ENCODE results near the gene SEC61A1. TPM values are rescaled to one million over a fixed set of nuclear protein-coding genes. Genes with fewer than 3 reads are reported as not detected.

SEC61A1 gene
- total RNA-seq, 1 experiment from 2014 or later = 85.3 TPM

DNA sequence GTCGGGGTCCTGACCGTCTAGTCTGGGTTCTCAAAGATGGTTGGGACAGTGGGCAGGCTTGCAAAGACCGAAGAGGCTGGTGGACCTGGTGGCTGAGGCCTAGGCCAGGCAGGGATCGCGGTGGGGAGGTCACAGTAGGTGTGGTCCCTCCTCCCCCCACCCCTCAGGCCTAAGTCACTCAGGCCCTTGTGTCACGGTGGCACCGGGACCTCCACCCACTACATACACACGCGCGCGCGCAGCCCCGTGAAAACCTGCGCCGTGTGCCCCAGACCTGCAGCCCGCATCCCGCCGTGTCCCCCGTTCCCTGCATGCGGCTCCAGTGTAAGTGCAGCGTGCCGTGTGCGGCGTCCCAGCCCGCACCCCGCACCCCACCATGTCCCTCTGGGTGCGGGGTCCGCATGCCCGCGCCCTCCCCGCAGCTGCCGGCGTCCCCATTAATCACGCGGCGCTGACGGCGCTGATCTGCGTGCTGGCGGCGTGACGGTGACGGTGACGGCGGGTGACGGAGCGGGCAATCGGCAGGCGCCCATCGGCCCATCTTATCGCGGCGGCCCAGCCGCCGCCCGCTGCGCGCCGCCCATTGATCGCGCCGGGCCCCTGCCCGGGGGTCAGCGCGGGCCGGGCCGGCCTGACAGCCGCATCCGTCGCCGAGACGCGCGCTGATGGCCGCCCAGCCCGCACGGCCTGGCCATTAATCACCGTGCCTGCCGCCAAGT, 24.4 kb downstream of the SEC61A1 start:
- peaks cover 25% of the 10 kb centered on the region for H3K36me3 ChIP-seq (ENCODE audit: insufficient read depth, low read length)
- DNase-seq = no peak
- no peak overlapping the region for H2AFZ ChIP-seq (ENCODE audit: low read length)
- peaks cover 15% of the 10 kb centered on the region for H3K79me2 ChIP-seq (ENCODE audit: low read length)
- H3K4me2 ChIP-seq (ENCODE audit: low read depth, low read length, poor library complexity, severe bottlenecking) = no peak overlapping the region
- no peaks in the 10 kb centered on the region for H3K4me1 ChIP-seq (ENCODE audit: low read length)
- no peak overlapping the region for H3K4me3 ChIP-seq (ENCODE audit: low read length)
- no peak overlapping the region for H3K9ac ChIP-seq (ENCODE audit: low read length)
- no peaks in the 10 kb centered on the region for H3K9me2 ChIP-seq (replicated peaks; ENCODE audit: insufficient read depth, low read length)
- peaks cover 20% of the 10 kb centered on the region; the same call in 1 of the 2 replicates for H4K20me1 ChIP-seq (ENCODE audit: insufficient read depth, low read depth, low read length)
- no peaks in the 10 kb centered on the region for H3K9me3 ChIP-seq (ENCODE audit: low read length)
- no peaks in the 10 kb centered on the region for H3K27me3 ChIP-seq (ENCODE audit: low read length)
- H3K27ac ChIP-seq (ENCODE audit: low read length) = no peak overlapping the region

DNA sequence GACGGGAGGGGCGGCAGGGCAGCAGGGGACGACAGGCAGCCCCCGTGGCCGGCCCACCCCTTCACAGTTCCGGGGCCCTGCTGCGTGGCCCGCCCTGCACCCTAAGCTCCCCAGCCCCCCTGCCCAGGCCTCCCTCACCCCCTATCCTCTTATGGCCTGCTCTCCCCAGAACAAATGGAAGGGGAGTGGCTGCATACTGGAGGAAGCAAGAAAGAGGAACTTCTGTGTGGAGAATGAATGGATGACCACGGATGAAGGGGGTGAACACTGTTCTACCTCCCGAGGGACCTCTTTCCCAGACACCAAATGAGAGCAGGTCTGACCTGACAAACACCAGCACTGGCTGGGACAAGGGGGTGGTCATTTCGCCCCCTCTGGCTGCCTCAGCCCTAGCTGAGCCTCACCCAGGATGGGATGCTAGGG, 25.0 kb downstream of the SEC61A1 start:
- H3K9me2 ChIP-seq (replicated peaks; ENCODE audit: insufficient read depth, low read length) = no peaks in the 10 kb centered on the region
- no peaks in the 10 kb centered on the region for H3K4me1 ChIP-seq (ENCODE audit: low read length)
- peaks cover 15% of the 10 kb centered on the region; the same call in 1 of the 2 replicates for H4K20me1 ChIP-seq (ENCODE audit: insufficient read depth, low read depth, low read length)
- H3K79me2 ChIP-seq (ENCODE audit: low read length) = peaks cover 10% of the 10 kb centered on the region
- no peak overlapping the region for H3K9ac ChIP-seq (ENCODE audit: low read length)
- no peak overlapping the region for H3K4me3 ChIP-seq (ENCODE audit: low read length)
- H3K36me3 ChIP-seq (ENCODE audit: insufficient read depth, low read length) = peaks cover 30% of the 10 kb centered on the region
- no peak overlapping the region for H2AFZ ChIP-seq (ENCODE audit: low read length)
- no peak overlapping the region for H3K27ac ChIP-seq (ENCODE audit: low read length)
- H3K27me3 ChIP-seq (ENCODE audit: low read length) = no peaks in the 10 kb centered on the region
- no peak for DNase-seq
- H3K9me3 ChIP-seq (ENCODE audit: low read length) = no peaks in the 10 kb centered on the region
- H3K4me2 ChIP-seq (ENCODE audit: low read depth, low read length, poor library complexity, severe bottlenecking) = no peak overlapping the region

DNA sequence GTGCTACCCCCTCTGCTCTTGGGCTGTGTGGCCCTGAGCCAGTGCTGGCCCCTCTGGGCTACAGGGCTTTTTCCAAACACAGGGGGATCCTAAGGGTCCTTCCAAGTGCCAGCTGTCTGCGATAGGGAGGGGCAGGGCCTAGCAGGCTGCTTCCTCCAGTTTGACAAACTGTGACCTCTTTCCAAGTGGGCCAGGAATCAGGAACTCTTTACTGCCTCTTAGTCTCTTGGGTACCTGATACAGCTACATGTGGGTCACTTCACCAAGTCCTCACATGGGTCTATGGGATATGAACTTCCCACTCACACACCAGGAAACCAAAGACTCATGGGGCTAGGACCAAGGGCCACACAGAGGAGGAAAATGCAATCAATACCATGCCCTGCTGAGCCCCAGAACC, 25.4 kb downstream of the SEC61A1 start:
- Histone ChIP-seq H3K36me3 (ENCODE audit: insufficient read depth, low read length) (peaks cover 28% of the 10 kb centered on the region), H3K9ac (ENCODE audit: low read length) (no peak overlapping the region)

DNA sequence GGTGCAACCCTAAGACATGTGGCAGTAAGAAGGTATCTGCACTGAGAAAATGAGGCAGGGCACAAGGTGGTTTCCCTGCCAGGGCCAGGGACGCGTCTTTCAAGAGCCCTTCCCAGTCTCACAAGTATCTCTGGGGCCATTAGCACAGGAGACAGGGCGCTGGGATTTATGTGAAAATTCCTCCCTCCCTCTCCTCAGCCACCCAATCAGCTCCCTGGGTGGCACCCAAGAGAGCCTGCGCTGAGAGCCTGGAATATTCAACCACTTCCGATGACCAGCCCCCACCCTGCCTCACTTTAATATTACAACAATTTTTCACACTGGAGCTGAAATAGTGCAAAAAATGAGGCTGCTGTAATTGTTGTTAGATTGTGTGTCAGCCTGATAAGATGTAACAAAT, 26.1 kb downstream of the SEC61A1 start:
- Histone ChIP-seq H3K79me2 (ENCODE audit: low read length) (peaks cover 5% of the 10 kb centered on the region), H4K20me1 (ENCODE audit: insufficient read depth, low read depth, low read length) (peaks cover 12% of the 10 kb centered on the region; the same call in 1 of the 2 replicates), H3K9me2 (replicated peaks; ENCODE audit: insufficient read depth, low read length) (no peaks in the 10 kb centered on the region), H3K9ac (ENCODE audit: low read length) (no peak overlapping the region), H3K27ac (ENCODE audit: low read length) (no peak overlapping the region), H3K4me1 (ENCODE audit: low read length) (no peaks in the 10 kb centered on the region), H3K9me3 (ENCODE audit: low read length) (no peaks in the 10 kb centered on the region), H3K4me3 (ENCODE audit: low read length) (no peak overlapping the region), H3K36me3 (ENCODE audit: insufficient read depth, low read length) (peaks cover 30% of the 10 kb centered on the region), H3K4me2 (ENCODE audit: low read depth, low read length, poor library complexity, severe bottlenecking) (no peak overlapping the region), H3K27me3 (ENCODE audit: low read length) (no peaks in the 10 kb centered on the region), H2AFZ (ENCODE audit: low read length) (no peak overlapping the region)
- no peak for DNase-seq

More for the DNA sequence above, 25.4 kb downstream of the SEC61A1 start:
- no peak overlapping the region for H3K27ac ChIP-seq (ENCODE audit: low read length)
- peaks cover 12% of the 10 kb centered on the region; the same call in 1 of the 2 replicates for H4K20me1 ChIP-seq (ENCODE audit: insufficient read depth, low read depth, low read length)
- H3K27me3 ChIP-seq (ENCODE audit: low read length) = no peaks in the 10 kb centered on the region
- H3K4me3 ChIP-seq (ENCODE audit: low read length) = no peak overlapping the region
- peaks cover 9% of the 10 kb centered on the region for H3K79me2 ChIP-seq (ENCODE audit: low read length)
- no peaks in the 10 kb centered on the region for H3K4me1 ChIP-seq (ENCODE audit: low read length)
- no peak overlapping the region for H3K4me2 ChIP-seq (ENCODE audit: low read depth, low read length, poor library complexity, severe bottlenecking)
- H2AFZ ChIP-seq (ENCODE audit: low read length) = no peak overlapping the region
- H3K9me3 ChIP-seq (ENCODE audit: low read length) = no peaks in the 10 kb centered on the region
- H3K9me2 ChIP-seq (replicated peaks; ENCODE audit: insufficient read depth, low read length) = no peaks in the 10 kb centered on the region
- no peak for DNase-seq

DNA sequence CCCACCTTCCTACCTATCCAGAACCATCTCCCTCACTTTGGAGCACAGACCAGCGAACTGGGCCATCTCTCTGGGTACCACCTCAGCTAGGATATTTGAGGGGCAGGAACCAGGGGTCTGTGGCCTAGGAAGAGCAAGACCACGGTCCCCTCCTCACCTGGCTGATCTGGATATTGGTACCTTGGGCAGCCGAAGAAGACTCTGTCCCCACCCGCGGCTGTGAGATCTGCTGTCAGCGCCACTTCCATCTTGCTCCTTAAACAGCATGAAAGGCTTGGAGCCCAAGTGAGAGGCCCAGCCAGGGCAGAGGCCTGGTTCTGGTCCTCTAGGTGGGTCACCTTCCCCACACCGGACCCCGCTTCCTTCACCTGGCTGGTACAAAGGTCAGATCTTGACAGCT, 26.6 kb downstream of the SEC61A1 start:
- Histone ChIP-seq H3K27me3 (ENCODE audit: low read length) (no peaks in the 10 kb centered on the region), H3K4me2 (ENCODE audit: low read depth, low read length, poor library complexity, severe bottlenecking) (no peak overlapping the region), H2AFZ (ENCODE audit: low read length) (no peak overlapping the region), H3K36me3 (ENCODE audit: insufficient read depth, low read length) (peaks cover 27% of the 10 kb centered on the region), H3K9me2 (replicated peaks; ENCODE audit: insufficient read depth, low read length) (no peaks in the 10 kb centered on the region), H3K9me3 (ENCODE audit: low read length) (no peaks in the 10 kb centered on the region), H3K27ac (ENCODE audit: low read length) (no peak overlapping the region), H3K79me2 (ENCODE audit: low read length) (peaks cover 5% of the 10 kb centered on the region), H3K4me3 (ENCODE audit: low read length) (no peak overlapping the region), H3K4me1 (ENCODE audit: low read length) (no peaks in the 10 kb centered on the region), H4K20me1 (ENCODE audit: insufficient read depth, low read depth, low read length) (peaks cover 12% of the 10 kb centered on the region; the same call in 1 of the 2 replicates), H3K9ac (ENCODE audit: low read length) (no peak overlapping the region)
- DNase-seq = no peak

DNA sequence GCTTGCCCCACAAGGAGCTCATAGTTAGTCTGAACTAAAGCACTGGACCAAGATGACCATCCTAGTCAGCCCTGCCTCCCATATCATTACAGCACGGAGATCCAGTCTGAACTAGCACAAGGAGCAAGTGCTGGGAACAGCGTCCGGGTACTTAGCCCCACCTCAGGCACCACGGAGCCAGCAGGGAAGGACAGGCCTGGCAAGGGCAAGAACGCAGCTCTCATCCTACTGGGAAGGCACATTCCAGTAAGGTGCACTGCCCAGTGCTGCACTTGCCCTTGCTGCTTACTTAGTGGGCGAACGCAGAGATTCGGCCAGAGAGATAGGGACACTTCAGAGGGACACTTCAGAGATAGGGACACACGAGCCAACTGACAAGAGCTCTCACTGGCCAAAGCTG, 27.6 kb downstream of the SEC61A1 start:
- Histone ChIP-seq H3K4me3 (ENCODE audit: low read length) (no peak overlapping the region), H3K27ac (ENCODE audit: low read length) (no peak overlapping the region), H3K4me1 (ENCODE audit: low read length) (no peaks in the 10 kb centered on the region), H4K20me1 (ENCODE audit: insufficient read depth, low read depth, low read length) (peaks cover 12% of the 10 kb centered on the region; the same call in 1 of the 2 replicates), H3K79me2 (ENCODE audit: low read length) (peaks cover 4% of the 10 kb centered on the region), H3K36me3 (ENCODE audit: insufficient read depth, low read length) (peaks cover 35% of the 10 kb centered on the region), H3K4me2 (ENCODE audit: low read depth, low read length, poor library complexity, severe bottlenecking) (no peak overlapping the region), H3K9me2 (replicated peaks; ENCODE audit: insufficient read depth, low read length) (no peaks in the 10 kb centered on the region), H2AFZ (ENCODE audit: low read length) (no peak overlapping the region), H3K27me3 (ENCODE audit: low read length) (no peaks in the 10 kb centered on the region), H3K9ac (ENCODE audit: low read length) (no peak overlapping the region), H3K9me3 (ENCODE audit: low read length) (no peaks in the 10 kb centered on the region)
- DNase-seq = no peak

DNA sequence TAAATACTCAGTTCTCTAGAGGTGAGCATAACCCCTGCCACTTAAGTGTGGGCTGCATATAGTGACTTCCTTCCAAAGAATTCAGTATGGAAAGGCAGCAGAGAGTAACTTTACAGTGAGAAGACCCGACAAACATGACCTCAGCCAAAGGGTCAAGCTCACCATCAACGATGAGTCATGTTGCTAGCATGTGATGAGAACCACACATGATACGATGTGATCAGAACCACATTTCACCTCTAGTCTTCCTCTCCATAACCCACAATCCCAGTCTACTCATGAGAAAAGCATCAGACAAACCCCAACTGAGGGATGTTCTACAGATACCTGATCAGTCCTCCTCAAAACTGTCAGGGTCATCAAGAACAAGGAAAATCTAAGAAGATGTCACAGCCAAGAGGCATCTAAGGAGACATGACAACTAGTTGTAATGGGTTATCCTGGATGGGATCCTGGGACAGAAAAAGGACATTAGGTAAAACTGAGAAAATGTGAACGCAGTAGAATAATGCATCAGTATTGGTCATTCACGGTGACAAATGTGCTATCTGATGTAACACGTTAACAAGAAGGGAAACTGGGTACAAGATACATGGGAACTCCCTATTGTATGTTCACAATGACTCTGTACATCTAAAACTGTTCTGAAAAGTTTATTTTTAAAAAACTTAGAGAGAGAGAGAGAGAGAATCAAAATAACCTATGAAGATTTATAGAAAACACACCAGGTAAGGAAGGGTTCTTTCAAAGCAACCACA, 28.3 kb downstream of the SEC61A1 start:
- Histone ChIP-seq H3K4me1 (ENCODE audit: low read length) (no peaks in the 10 kb centered on the region), H3K79me2 (ENCODE audit: low read length) (no peaks in the 10 kb centered on the region; the same call in 1 of the 2 replicates), H3K9ac (ENCODE audit: low read length) (no peak overlapping the region), H3K9me3 (ENCODE audit: low read length) (no peaks in the 10 kb centered on the region), H3K4me3 (ENCODE audit: low read length) (no peak overlapping the region), H3K4me2 (ENCODE audit: low read depth, low read length, poor library complexity, severe bottlenecking) (no peak overlapping the region), H4K20me1 (ENCODE audit: insufficient read depth, low read depth, low read length) (peaks cover 6% of the 10 kb centered on the region; the same call in 1 of the 2 replicates), H3K27ac (ENCODE audit: low read length) (no peak overlapping the region), H3K27me3 (ENCODE audit: low read length) (no peaks in the 10 kb centered on the region), H3K36me3 (ENCODE audit: insufficient read depth, low read length) (peaks cover 40% of the 10 kb centered on the region), H2AFZ (ENCODE audit: low read length) (no peak overlapping the region), H3K9me2 (replicated peaks; ENCODE audit: insufficient read depth, low read length) (no peaks in the 10 kb centered on the region)
- no peak for DNase-seq

DNA sequence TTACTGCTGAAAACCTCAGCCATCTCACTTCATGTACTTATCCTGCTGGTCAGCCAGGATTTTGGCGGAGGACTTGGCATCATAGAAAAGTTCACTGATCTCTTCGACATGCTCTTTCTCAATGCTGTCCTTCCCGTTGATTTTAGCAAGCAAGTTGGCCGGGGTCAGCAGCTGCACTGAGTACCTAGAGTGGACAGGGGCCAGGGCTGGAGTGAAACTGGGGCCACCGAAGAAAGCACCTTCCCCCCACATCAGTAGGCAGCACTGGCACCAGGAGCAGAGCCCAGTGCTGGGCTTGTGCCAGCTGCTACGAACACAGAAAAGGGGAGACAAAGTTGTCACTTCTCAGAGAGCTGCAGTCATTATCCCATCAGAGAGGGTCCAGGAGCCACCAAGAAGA, 29.0 kb downstream of the SEC61A1 start:
- H3K9me2 ChIP-seq (replicated peaks; ENCODE audit: insufficient read depth, low read length) = no peaks in the 10 kb centered on the region
- no peak overlapping the region for H2AFZ ChIP-seq (ENCODE audit: low read length)
- no peak overlapping the region for H3K27ac ChIP-seq (ENCODE audit: low read length)
- H3K36me3 ChIP-seq (ENCODE audit: insufficient read depth, low read length) = peaks cover 40% of the 10 kb centered on the region
- no peak overlapping the region for H3K9ac ChIP-seq (ENCODE audit: low read length)
- H3K79me2 ChIP-seq (ENCODE audit: low read length) = no peaks in the 10 kb centered on the region
- H3K9me3 ChIP-seq (ENCODE audit: low read length) = no peaks in the 10 kb centered on the region
- H3K4me3 ChIP-seq (ENCODE audit: low read length) = no peak overlapping the region
- H3K27me3 ChIP-seq (ENCODE audit: low read length) = no peaks in the 10 kb centered on the region
- 0 out of 2 replicates have a peak, but pooled peaks cover 6% of the 10 kb centered on the region for H4K20me1 ChIP-seq (ENCODE audit: insufficient read depth, low read depth, low read length)
- H3K4me2 ChIP-seq (ENCODE audit: low read depth, low read length, poor library complexity, severe bottlenecking) = no peak overlapping the region
- no peak for DNase-seq
- no peaks in the 10 kb centered on the region for H3K4me1 ChIP-seq (ENCODE audit: low read length)
